ENCODE results near the gene ROBO1.
"Not testable (repeated sequence)": the region's sequence is repeated elsewhere in the genome, so short reads cannot be mapped to it uniquely, and the experiment has no call there.

Gene ROBO1

DNA sequence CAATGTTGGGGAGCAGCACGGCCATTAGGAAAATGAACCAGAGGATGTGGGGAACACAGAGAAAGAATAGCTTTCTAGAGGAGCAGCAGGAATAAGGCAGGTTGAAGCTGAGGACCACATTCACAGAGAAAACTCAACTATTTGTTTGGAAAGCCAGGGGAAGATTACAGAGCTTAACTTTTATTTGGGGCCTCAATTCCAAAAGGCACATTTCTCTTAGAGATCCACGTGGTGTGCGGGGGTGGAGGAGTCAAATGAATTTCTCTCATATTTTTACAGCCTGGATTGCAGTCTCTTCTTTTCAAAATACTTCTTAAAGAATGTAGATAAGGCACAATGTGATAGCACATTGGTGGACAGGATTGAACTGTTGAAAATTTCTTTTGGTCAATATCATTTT, 253.7 kb downstream of the ROBO1 start:
- 83% methylated on average over 2 of the region's 3 CpGs for WGBS
- H3K9me3 ChIP-seq (ENCODE audit: insufficient read depth, low read depth, low read length): no peaks in the 10 kb centered on the region
- 0 out of 2 replicates have a peak, but pooled peaks cover 6% of the 10 kb centered on the region for H3K4me1 ChIP-seq (ENCODE audit: insufficient read depth, low read length)
- no peaks in the 10 kb centered on the region for H3K27me3 ChIP-seq (ENCODE audit: insufficient read depth, low read length)
- no peak overlapping the region for H3K9ac ChIP-seq (ENCODE audit: low read depth, low read length)
- no peaks in the 10 kb centered on the region for H3K36me3 ChIP-seq (ENCODE audit: insufficient read depth, low read length)
- no peak overlapping the region for H3K4me3 ChIP-seq (ENCODE audit: low read length)
- no peak overlapping the region for H3K27ac ChIP-seq (ENCODE audit: low read depth, low read length)

DNA sequence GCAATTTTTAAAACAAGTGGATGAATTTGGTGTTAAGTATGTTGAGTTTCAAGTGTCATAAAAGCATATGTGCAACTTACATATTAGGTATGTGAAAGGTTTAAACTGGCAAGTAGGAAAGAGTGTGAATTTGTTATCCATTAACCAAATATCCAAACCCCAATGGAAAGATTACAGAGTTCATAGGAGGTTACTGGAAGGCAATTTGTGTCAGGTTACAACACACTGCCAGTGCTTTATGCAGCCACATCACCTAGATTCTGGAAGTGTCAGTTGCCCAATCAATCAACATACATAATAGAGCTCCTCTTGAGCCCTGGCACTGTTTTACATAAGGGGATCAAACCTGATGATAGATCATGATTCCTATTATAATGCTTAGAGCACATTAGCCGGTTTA, 261.0 kb downstream of the ROBO1 start:
- H3K27me3 ChIP-seq (ENCODE audit: insufficient read depth, low read length): no peaks in the 10 kb centered on the region
- H3K4me3 ChIP-seq (ENCODE audit: low read length): no peak overlapping the region
- H3K9me3 ChIP-seq (ENCODE audit: insufficient read depth, low read depth, low read length): no peaks in the 10 kb centered on the region
- WGBS: 85% methylated on average over 1 of the region's 1 CpG
- peaks cover 3% of the 10 kb centered on the region; the same call in 1 of the 2 replicates for H3K4me1 ChIP-seq (ENCODE audit: insufficient read depth, low read length)
- no peak overlapping the region for H3K9ac ChIP-seq (ENCODE audit: low read depth, low read length)
- H3K36me3 ChIP-seq (ENCODE audit: insufficient read depth, low read length): no peaks in the 10 kb centered on the region
- H3K27ac ChIP-seq (ENCODE audit: low read depth, low read length): no peak overlapping the region

GRCh38 chr3:79502216-79502681, 265.5 kb downstream of the ROBO1 start:
- H3K9me3 ChIP-seq (ENCODE audit: insufficient read depth, low read depth, low read length); H3K27ac ChIP-seq (ENCODE audit: low read depth, low read length); H3K27me3 ChIP-seq (ENCODE audit: insufficient read depth, low read length); H3K4me1 ChIP-seq (ENCODE audit: insufficient read depth, low read length); H3K36me3 ChIP-seq (ENCODE audit: insufficient read depth, low read length); H3K9ac ChIP-seq (ENCODE audit: low read depth, low read length); H3K4me3 ChIP-seq (ENCODE audit: low read length): not testable (repeated sequence)
- 97% methylated on average over 38 of the region's 39 CpGs for WGBS

GRCh38 chr3:79497447-79498111, 270.2 kb downstream of the ROBO1 start:
- Histone ChIP-seq H3K9me3 (ENCODE audit: insufficient read depth, low read depth, low read length) (no peaks in the 10 kb centered on the region), H3K27me3 (ENCODE audit: insufficient read depth, low read length) (no peaks in the 10 kb centered on the region), H3K27ac (ENCODE audit: low read depth, low read length) (no peak overlapping the region), H3K4me3 (ENCODE audit: low read length) (no peak overlapping the region), H3K36me3 (ENCODE audit: insufficient read depth, low read length) (no peaks in the 10 kb centered on the region), H3K9ac (ENCODE audit: low read depth, low read length) (no peak overlapping the region), H3K4me1 (ENCODE audit: insufficient read depth, low read length) (no peaks in the 10 kb centered on the region)
- 59% methylated on average over 4 of the region's 7 CpGs for WGBS

- Histone ChIP-seq H3K9me3 (ENCODE audit: insufficient read depth, low read depth, low read length) (no peaks in the 10 kb centered on the region), H3K36me3 (ENCODE audit: insufficient read depth, low read length) (no peaks in the 10 kb centered on the region), H3K9ac (ENCODE audit: low read depth, low read length) (no peak overlapping the region), H3K4me1 (ENCODE audit: insufficient read depth, low read length) (peaks cover 12% of the 10 kb centered on the region), H3K27ac (ENCODE audit: low read depth, low read length) (no peak overlapping the region), H3K4me3 (ENCODE audit: low read length) (no peak overlapping the region), H3K27me3 (ENCODE audit: insufficient read depth, low read length) (no peaks in the 10 kb centered on the region)
- 58% methylated on average over 2 of the region's 4 CpGs for WGBS
Measured at GRCh38 chr3:79491029-79491641, 276.7 kb downstream of the ROBO1 start.

DNA sequence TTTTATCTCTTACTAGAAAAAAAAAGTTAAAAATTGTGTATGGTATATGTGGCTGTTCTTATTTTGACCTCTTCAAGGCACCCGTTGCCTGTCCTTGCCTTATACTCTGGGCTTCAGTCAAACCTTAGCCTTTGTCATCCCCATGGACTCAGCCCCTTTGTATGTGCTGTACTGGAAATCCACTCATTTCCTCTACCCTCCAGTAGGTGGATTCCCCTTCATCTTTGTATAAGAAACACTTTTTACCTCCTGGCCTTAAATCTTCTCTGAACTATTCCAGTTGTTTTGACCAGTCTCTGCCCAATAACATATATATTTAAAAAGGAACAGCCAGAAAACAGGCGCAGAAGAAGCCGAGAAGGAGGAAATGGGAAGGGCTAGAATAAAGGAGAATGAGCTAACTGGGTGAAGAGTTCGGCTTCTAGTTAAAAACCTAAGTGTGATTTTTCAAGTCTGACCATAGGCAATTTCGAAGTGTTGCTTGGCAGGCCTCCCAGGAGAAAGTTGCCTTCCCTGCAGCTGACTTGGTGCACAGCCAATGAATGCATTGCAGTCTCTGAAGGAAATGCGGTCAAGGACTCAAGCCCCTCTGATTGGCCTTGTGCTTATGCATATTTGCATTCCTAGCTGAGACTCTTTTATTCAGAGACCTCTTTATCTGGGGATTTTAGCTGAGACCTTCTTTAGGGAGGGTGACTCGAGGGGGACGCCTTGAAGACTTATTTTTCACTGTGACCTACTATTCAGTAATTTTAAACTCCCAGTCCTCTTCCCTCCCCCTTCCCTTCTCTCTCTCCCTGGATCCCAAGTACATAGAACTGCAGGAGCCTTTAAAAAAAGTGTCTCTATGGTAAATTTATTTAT, 277.4 kb downstream of the ROBO1 start:
- no peak overlapping the region for H3K27ac ChIP-seq (ENCODE audit: low read depth, low read length)
- H3K36me3 ChIP-seq (ENCODE audit: insufficient read depth, low read length): no peaks in the 10 kb centered on the region
- no peak overlapping the region for H3K4me3 ChIP-seq (ENCODE audit: low read length)
- no peaks in the 10 kb centered on the region for H3K9me3 ChIP-seq (ENCODE audit: insufficient read depth, low read depth, low read length)
- peaks cover 12% of the 10 kb centered on the region for H3K4me1 ChIP-seq (ENCODE audit: insufficient read depth, low read length)
- no peaks in the 10 kb centered on the region for H3K27me3 ChIP-seq (ENCODE audit: insufficient read depth, low read length)
- WGBS: 93% methylated on average over 8 of the region's 8 CpGs
- H3K9ac ChIP-seq (ENCODE audit: low read depth, low read length): no peak overlapping the region

- Histone ChIP-seq H3K36me3 (ENCODE audit: insufficient read depth, low read length) (no peaks in the 10 kb centered on the region), H3K4me3 (ENCODE audit: low read length) (no peak overlapping the region), H3K9ac (ENCODE audit: low read depth, low read length) (no peak overlapping the region), H3K27me3 (ENCODE audit: insufficient read depth, low read length) (no peaks in the 10 kb centered on the region), H3K4me1 (ENCODE audit: insufficient read depth, low read length) (peaks cover 12% of the 10 kb centered on the region), H3K9me3 (ENCODE audit: insufficient read depth, low read depth, low read length) (no peaks in the 10 kb centered on the region), H3K27ac (ENCODE audit: low read depth, low read length) (no peak overlapping the region)
- WGBS: 96% methylated on average over 1 of the region's 2 CpGs
Measured at GRCh38 chr3:79488407-79488806, 279.4 kb downstream of the ROBO1 start.

- H3K27ac ChIP-seq (ENCODE audit: low read depth, low read length): no peak overlapping the region
- no peaks in the 10 kb centered on the region for H3K9me3 ChIP-seq (ENCODE audit: insufficient read depth, low read depth, low read length)
- no CpG with 5 or more reads among the region's 1 CpG for WGBS
- no peaks in the 10 kb centered on the region for H3K36me3 ChIP-seq (ENCODE audit: insufficient read depth, low read length)
- H3K9ac ChIP-seq (ENCODE audit: low read depth, low read length): no peak overlapping the region
- H3K4me1 ChIP-seq (ENCODE audit: insufficient read depth, low read length): peaks cover 9% of the 10 kb centered on the region; the same call in 1 of the 2 replicates
- no peak overlapping the region for H3K4me3 ChIP-seq (ENCODE audit: low read length)
- H3K27me3 ChIP-seq (ENCODE audit: insufficient read depth, low read length): no peaks in the 10 kb centered on the region
Measured at GRCh38 chr3:79480746-79481145, 287.1 kb downstream of the ROBO1 start.

GRCh38 chr3:79478620-79479019, 289.2 kb downstream of the ROBO1 start:
- Histone ChIP-seq H3K9me3 (ENCODE audit: insufficient read depth, low read depth, low read length) (no peaks in the 10 kb centered on the region), H3K4me1 (ENCODE audit: insufficient read depth, low read length) (peaks cover 9% of the 10 kb centered on the region; the same call in 1 of the 2 replicates), H3K9ac (ENCODE audit: low read depth, low read length) (no peak overlapping the region), H3K4me3 (ENCODE audit: low read length) (no peak overlapping the region), H3K27me3 (ENCODE audit: insufficient read depth, low read length) (no peaks in the 10 kb centered on the region), H3K36me3 (ENCODE audit: insufficient read depth, low read length) (no peaks in the 10 kb centered on the region), H3K27ac (ENCODE audit: low read depth, low read length) (no peak overlapping the region)
- WGBS: 94% methylated on average over 1 of the region's 1 CpG

GRCh38 chr3:79477242-79477641, 290.6 kb downstream of the ROBO1 start:
- no peak overlapping the region for H3K4me3 ChIP-seq (ENCODE audit: low read length)
- no peak overlapping the region for H3K27ac ChIP-seq (ENCODE audit: low read depth, low read length)
- H3K36me3 ChIP-seq (ENCODE audit: insufficient read depth, low read length): no peaks in the 10 kb centered on the region
- no peaks in the 10 kb centered on the region for H3K9me3 ChIP-seq (ENCODE audit: insufficient read depth, low read depth, low read length)
- 75% methylated on average over 1 of the region's 1 CpG for WGBS
- H3K27me3 ChIP-seq (ENCODE audit: insufficient read depth, low read length): no peaks in the 10 kb centered on the region
- H3K4me1 ChIP-seq (ENCODE audit: insufficient read depth, low read length): peaks cover 9% of the 10 kb centered on the region; the same call in 1 of the 2 replicates
- no peak overlapping the region for H3K9ac ChIP-seq (ENCODE audit: low read depth, low read length)

DNA sequence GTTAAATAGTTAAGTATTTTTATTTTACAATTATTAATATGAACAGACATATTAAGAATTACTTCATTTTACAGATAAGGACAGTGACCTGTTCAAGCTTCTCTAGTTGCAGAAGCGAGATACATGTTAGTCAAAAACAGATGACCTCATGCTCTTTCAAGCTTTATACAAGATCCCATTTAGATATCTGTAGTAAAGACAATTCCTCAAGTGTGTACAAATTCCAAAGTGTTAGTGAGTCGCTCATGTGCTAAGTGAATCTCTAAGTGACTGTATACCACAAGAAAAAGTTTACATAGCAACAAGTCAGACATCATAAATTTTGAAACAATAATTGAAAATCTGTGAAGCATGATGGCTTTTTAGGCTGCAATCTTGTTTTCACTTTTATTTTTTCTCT, 293.8 kb downstream of the ROBO1 start:
- WGBS: 92% methylated on average over 1 of the region's 2 CpGs
- H3K4me1 ChIP-seq (ENCODE audit: insufficient read depth, low read length): no peaks in the 10 kb centered on the region
- H3K4me3 ChIP-seq (ENCODE audit: low read length): no peak overlapping the region
- no peak overlapping the region for H3K27ac ChIP-seq (ENCODE audit: low read depth, low read length)
- H3K9me3 ChIP-seq (ENCODE audit: insufficient read depth, low read depth, low read length): no peaks in the 10 kb centered on the region
- H3K9ac ChIP-seq (ENCODE audit: low read depth, low read length): no peak overlapping the region
- no peaks in the 10 kb centered on the region for H3K36me3 ChIP-seq (ENCODE audit: insufficient read depth, low read length)
- H3K27me3 ChIP-seq (ENCODE audit: insufficient read depth, low read length): no peaks in the 10 kb centered on the region

Measured in HUES64 (cell line).